GM18502 (cell line): Measurements from ENCODE around the gene TNS1.

Source experiments
- ATAC-seq: cut with Tn5 transposase; IDR thresholded peaks from one replicate; pipeline ENCODE4 v1.9.1; 2021; ENCODE audit warnings: mild to moderate bottlenecking; ENCODE audit not compliant: unreplicated experiment, poor library complexity

TNS1 gene

DNA sequence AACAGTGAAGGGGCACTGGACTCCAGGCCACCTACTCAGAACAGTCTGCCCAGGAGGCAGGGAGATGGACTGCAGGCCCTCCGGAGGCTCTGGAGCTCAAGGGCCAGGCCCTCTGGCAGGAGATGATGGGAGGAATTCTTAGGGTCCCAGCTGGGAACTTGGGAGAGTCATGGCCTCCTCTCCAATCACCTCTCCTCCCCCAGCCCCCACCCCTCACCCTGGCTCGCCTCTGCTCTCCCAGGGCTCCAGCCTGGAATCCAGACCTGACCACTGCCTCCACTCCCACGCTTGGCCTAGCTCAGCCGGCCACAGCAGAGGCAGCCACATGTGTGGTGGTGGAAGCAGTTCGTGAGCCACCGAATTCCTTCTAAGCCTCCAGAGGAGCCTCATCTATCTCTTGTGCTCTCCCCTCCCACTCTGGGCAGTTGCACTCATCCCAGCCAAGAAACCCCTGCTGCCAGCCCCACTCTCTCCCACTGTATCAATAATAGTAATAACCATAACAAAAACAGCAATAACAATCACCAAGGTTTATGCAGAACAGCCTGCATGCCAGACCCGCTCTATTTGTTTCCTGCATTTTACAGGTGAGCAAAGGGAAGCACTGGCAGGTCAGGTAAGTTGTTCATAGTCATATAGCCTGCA lies 67.4 kb downstream of the TNS1 start:
- ATAC-seq = no peak

DNA sequence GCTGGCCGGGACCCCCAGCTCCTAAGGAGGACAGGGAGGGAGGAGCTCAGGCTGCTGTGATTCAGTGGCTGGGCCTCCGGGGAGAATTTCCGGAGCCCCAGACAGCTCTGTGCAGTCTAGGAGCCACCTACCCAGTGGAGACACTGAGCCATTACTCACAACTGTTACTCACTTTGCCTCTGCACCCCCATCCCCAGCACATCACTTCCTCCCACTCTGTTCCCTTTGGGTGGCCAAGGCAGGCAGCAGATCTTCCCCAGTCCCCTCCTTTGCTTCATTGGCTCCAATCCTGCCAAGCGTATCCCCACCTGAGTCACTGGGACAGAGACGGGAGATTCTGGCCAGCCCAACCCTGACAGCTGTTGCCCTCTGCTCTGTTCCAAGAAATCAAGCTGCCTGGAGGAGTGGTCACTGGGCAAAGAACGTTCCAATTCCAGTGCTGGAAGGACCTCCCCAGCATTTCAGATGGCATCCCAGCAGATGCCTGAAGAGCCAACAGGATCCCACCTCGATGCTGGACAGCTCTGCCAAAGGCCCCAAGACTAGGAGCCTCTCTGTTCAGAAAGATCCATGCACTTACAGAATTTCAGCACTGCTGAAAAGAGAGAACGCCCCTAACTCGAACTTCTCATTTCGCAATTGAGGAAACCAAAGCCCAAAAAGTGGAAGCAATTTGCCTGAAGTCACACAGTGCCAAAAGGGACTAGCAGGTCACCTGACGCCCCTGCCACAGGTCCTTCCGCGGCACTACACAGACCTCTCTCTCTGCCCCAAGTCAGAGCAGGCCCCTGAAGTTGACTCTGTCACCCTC lies 68.3 kb downstream of the TNS1 start:
- no peak for ATAC-seq

DNA sequence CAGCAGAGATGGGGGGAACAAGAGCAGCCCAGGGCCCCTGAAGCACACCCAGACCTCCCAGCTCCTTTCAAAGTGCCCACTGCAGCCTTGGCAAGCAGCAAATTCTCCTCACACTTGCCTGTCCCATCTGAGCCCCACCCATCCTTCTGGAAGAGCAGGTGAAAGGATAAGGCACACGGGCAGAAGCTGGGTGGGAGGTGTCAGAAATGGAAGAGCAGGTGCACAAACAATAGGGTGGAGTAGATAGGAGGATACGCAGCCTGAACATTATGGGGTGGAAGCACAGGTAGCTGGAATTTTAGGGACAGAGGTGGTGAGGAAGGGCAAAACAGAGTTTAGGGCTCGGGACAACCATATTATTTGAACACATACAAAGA lies 69.2 kb downstream of the TNS1 start:
- no peak for ATAC-seq

DNA sequence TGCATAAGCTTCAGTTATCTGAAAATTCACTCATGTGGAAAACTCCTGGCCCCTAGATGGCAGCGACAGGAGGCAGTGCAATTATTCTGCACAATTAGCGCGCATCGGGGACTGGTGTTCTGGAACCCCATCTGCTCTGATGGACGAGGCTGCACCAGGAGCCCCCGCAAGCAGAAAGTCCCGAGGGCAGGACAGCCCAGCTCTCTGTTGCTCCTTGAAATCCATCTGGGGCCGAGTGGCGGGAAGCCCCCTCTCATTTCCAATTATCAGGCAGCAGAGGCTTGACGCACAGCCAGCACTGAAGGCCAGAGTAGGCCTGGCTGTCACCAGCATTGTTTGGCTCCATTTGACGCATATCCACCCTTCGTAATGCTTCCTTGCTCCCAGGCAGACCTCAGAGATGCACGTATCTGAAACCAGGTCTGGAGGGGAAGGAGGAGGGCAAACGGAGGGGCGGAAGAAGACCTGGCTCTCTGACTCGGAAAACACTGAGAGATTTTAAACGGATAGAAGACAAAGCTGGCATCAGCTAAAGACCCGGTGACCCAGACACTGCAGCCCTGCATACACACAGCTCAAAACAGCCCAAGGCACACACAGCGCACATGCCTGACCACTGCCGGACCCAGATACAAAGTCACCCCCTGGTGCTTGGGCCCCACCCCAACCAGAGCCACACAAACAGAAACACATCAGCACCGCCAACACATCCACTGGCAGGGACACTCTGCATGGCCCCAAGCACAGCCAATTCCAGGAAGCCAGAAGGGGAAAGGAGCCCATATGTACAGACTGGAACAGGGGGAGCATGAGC lies 69.8 kb downstream of the TNS1 start:
- ATAC-seq = no peak

DNA sequence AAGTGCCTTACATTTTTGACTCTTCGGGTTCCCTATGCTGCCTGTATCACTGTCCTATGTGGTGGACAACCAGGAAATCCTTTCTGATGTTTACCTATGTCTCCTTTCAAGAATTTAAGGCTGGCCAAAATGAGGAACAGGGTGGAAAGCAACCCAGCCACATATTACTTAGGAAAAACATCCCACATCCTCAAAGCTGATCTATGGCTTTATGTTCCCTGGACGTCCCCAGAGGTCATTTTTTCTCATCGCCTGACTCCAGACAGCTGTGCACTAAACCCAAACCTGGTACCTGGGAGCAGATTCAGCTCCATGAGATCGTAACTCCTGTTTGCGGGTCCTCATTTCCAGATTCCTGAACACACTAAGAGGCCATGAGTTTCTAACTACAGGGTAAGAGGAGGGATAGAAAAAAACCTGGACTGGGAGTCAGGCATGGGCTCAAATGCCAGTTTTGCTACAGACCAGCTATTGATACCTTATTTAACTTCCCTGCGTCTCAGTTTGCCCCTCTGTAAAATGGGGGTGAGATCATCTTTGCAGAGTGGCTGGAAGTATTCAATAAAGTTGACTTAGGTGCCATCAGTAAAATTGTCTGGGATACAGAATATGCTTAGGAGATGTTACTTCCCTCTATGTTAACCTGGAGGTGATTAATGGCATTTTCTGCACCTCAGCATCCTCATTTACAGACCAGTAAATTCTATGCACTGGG lies 70.8 kb downstream of the TNS1 start:
- no peak for ATAC-seq

DNA sequence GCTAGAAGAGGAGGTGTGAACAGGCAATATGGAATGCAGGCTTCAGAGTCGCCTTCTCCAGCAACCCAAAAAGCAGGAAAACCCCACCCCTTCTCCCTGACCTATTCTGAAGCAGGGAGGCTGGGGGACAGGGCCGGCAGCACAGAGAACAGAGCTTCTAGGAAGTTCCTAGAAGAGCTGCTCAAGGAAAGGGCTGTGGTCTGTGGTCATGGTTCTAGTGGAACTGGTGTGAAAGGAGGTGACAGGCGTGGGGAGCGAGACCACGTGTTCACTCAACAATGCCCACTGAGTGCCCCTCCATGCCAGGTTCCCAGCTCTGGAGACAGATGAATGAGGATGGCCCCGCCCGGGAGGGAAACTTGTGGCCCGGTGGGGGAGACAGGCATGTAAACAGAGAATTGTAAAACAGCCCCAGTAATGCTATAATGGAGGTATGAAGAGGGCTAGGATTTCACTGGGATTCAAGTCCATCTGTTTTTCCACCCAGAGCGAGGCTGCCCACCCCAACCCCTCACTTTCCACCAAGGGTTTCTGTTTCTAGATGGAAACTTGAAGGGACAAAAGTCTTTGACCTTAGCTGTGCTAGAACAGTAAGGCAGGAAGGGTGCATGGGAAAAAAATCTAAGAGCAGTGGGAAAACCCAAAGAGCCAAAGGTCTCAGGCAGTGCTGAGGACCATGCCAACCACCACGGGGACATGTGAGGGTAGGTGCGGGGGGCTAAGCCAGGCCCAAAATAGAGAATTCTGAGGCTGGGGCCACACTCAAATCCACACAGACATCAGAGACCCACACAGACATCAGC lies 71.8 kb downstream of the TNS1 start:
- no peak for ATAC-seq

DNA sequence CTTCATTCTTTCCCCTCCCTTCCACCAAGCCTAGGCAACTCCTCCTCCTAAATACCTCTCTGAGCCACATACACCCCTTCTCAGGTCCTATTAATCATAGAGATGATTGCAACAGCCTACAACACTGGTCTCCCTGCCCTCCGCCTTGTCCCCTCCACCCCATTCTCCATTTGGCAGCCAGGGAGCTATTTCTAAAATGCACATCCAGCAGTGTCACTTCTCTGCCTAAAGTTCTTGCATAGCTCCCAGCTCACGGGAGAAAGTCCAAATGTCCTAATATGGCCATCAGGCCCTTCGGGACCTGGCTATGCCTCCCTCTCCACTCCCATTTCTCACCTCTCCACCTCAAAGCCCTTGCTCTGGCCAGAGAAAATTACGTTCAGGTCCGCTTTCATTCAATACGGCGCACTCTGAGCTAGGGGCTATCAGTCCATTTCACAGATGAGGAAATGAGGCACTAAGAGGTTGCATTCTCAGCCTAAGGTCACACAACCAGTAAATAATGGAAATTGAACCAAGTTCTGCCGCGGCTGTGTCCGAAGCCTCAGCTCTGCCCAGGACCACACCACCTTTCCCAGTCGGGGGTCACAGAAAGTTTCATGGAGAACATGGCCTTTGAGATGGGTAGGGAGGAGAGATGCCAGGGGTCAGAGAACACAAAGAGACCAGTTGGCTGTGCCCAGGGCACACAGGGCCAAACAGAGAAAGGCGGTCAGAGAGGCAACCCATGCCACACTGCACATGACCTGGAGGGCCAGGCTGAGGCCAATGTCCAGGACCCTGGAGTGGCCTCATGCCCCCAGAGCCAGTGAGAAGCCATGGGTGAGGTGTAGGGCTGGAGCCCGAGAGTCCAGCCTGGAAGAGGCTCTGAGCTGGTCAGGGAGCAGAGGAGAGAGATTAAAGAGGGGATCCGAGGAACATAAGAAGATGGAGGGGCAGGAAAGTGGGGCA lies 72.8 kb downstream of the TNS1 start:
- no peak for ATAC-seq

DNA sequence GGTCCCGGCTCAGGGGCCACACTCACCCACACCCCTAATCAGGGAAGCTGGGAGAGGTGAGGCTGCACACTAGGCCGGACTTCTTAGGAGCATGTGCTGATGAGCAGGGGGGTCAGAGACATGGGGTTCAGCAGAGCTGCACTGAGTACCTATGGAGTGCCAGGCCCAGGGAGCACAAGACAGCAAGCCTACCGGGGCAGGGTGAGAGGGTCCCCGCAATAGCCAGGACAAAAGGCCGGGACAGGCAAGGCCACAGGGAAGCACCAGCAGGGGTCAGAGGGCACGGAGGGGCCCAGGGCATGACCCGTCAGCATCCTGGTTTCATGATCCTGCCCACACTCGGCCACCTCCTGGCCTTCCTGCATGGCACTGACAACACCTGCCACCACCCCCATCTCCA lies 73.5 kb downstream of the TNS1 start:
- no peak for ATAC-seq

DNA sequence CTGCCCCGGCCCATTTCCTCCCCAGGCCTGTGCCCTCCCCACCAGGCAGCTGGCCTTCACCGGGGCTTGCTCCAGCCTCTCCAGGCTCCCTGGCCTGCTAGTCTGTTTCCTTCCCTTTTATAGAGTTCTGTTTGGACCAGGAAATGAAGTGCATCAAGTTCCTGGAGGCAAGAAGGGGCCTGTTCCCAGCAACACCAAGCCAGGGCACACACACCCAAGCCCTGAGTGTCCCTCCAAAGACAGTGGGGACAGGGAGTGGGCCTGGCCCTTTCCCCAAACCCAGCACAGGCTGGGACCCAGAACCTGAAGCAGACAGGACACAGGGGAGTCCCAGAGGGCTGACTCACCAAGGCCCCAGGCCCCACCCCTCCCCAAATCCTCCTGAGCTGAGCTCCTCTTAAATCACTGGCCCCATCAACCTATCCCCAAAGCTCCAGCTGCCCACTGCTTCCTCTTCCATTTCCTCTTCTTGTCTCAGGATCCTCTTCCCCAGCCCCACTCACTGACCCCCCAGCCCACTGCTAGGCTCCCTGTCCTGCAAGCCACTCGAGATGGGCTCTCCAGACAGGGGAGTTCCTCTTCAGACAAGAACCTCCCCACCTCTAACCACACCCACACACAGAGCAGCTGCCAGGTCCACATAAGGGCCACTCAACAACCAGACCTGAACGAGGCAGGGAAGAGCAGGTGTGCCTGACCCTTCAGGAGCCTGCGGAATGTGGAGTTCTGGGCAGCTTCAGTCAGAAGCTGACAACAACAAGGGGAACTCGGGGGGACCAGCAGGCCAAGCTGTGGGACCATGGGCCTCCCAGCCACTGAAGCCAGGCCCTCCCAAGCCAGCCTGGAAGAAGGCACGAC lies 74.2 kb downstream of the TNS1 start:
- no peak for ATAC-seq

DNA sequence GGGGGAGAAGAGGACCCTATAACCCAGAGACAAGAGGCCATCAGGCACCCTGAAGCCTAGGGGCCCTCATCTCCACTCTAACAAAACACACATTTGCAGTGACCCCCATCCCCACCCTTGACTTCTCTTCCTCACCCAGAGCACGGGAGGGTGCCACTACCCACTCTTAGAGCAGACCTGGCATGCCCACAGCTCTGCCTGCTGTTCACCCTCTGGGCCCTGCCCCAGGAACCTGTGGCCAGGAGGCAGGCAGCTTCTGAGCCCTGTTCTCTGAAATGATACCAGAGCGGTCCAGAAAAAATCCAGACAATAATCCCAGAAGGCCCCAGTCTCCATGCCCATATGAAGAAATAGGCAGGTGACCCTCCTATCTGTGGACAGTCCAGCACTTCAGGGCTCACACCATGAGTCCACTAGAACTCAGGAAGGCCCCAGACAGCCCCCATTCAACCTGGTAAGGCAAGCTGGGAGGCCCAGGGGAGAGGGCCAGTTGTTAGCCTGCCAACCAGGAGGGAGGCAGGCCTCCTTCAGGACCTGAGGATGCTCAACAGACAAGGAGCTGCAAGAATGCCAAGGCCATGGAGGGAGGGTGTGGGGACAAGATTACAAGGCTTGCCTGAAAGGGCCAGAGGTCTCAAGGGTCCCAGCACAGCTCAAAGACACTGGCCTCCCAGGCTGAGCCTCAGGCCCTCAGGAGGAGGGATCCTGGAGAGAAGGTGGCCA lies 75.0 kb downstream of the TNS1 start:
- ATAC-seq = no peak

DNA sequence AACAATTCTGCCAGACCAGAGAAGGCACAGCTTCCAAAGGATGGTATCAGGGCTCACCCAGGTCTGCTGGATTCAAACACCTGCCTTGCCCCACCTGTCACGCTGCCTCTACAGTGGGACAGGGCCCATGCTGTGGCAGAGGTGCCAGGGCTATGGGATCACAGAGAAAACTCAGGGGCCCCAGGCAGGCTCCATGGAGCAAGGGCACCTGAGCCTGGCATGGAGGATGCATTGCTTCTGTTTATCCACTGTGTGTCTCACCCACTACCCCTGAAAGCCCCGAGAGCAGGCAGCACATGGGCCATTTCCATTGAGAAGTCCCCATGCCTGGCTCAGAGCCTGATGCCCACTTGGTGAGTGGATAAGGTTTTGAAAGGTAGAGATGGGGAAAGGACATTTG lies 76.0 kb downstream of the TNS1 start:
- no peak for ATAC-seq

DNA sequence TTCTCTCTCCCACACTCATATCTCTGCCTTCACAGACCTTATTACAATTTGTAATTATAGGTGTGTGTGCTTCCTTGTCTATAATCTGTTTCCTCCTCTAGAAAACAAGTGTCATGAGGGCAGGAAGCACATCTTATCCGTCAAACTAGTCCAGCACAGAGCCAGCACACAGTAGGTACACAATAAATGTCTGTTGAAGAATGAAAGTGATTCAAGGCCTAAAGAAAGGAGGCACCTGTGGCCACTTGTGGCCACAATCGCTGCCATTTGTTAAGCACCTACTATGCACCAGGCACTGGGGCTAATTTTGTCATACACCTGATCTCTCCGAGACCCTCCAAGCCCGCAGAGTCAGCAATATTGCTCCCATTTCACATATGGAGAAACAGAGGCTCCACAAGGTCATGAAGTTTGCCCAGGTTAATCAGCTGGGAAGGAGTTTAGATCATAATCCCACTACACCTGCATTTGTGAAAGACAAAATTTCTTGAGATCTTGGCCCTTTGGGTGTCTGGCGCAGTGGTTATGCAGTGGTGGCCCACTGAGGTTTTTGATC lies 78.4 kb downstream of the TNS1 start:
- ATAC-seq = no peak

DNA sequence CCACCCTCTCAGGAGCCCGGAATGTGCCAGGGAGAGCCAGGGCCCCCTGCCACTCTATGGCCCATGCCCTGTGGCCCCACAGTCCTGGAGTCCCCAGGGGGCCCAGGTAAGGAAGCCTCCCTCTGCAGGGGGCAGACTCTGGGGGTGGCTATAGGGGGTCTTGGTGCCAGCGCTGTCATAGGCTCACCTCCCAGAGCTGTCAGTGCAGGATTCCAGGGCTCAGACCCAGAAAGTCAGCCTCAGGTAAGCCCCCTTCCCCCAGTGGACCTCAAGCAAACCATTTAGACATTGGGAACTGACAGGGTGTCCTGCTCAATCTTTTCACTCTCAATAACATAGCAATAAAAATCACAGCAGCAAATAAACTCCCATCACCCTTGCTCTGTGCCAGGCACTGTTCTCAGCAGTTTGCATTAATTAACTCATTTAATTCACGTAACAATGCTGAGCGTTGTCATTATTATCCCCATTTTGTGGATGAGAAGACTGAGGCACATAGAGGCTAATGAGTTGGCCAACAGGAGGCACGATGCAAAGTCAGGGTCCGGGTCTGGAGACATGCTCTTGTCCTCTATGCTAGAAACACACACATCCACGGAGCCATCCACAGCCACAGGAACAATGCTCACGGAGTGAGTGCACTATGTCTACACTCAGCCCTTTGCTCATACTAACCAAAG lies 79.6 kb downstream of the TNS1 start:
- ATAC-seq = no peak

DNA sequence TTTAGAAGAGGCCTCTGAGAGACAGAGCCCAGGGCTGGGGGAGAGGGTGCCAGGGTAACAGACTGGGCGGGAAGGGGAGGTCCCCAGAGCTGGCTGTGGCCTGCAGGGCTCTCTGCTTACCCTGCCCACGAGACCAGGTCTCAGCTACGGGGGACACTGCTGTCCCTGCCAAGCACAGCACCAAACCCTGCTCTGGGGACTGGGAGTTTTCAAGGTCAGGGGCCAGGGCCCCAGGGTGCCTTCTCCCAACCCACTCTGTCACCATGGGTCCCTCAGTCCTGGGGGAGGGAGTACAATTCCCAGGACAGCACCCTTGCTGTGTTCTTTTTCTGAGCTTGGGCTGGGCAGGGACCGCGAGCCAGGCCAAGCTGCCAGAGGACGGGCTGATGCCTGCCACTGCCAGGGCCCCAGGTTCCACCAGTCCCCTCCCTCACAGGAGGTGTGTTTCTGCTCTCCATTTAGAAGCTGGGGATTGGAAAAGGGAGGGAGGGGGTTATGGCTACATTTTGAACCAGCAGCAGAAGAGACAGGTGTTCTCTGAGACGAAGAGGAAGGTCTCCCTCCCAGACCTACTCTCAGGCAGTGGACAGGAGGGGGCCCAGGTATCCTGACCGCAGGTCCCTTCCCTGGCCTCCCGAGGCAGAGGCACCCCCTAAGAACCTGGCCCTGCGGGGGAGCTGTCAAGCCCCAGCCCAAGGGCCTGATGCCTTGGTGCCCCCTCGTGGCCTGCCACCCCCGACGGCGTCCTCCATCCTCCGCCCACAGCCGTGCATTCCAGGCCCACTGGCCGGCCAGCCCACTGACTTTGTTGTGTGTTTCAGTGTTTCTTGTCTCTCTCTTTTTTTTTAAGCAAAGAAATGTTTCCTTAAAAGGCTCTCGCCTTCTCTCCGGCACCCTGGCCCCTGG lies 80.4 kb downstream of the TNS1 start:
- ATAC-seq = no peak

DNA sequence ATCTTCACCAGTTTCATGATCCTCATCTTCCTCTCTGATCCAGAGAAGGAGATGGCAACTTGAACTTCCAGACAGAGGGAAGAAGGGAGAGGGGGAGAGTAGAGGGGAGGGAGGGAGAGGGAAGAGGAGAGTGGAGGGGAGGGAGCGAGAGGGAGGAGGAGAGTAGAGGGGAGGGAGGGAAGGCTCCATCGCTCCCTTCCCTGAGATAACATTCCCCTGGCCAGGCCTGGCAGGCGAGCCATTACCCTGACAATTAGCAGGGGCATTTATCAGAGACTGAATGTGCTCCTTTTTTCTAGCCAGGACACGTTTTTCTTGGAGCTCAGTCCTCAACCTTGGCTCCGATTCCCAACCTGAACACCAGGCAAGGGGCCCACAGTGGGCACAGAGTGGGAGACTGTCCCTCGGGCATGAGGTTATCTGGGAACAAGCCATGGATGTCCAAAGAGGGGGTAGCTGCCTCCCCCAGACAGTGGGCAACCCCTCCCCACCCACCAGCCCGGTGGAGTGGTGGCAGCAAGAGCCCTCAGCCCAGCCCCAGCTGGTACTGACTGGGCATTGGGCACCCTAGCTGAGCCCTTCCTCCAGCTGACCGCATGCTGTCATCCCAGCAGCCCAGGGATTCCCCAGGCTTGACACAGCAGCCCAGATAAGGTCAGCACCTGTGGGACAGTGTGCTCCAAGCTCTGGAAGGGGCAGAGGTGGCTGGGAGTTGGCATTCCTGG lies 81.8 kb downstream of the TNS1 start:
- ATAC-seq = no peak
